Measurements from ENCODE around the gene ZBTB16.

Gene ZBTB16

DNA sequence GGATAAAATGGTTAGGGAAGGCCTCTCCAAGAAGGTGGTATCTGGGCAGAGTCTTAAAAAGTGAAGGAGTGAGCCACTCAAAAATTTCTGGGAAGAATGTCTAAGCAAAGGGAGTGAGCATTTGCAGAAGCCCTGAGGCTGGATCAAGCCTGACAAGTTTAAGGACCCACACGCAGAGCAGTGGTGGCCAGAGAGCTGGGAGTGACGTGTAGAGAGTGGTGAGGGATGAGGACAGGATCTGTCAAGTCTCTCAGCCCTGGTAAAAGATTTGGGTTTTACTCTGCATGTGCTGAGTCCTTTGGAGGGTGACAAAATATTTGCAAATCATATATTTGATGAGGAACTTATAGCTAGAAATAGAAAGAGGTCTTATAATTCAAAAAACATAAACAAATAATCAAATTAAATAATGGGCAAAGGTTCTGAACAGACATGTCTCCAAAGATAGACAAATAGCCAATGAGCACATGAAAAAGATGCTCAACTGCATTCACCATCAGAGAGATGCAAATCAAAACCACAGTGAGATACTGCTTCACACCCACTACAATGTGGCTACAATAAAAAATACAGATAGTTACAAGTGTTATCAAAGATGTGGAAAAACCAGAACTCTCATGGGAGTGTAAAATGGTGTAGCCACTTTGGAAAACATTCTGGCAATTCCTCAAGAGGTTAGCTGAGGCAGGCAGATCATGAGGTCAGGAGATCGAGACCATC, 129.5 kb downstream of the ZBTB16 start:
- no peak for DNase-seq (ENCODE audit: low read depth)

DNA sequence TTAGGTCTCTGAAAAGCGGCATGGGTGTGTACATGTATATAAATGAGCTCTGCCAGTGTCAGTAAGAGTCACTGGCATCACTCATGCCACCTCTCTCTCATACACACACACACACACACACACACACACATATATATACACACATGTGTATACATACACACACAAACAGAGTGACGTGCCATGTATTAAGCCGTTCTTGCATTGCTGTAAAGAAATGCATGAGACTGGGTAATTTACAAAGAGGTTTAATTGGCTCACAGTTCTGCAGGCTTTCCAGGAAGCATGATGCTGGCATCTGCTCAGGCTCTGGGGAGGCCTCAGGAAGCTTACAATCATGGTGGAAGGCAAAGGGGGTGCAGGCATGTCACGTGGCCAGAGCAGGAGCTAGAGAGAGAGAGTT, 131.1 kb downstream of the ZBTB16 start:
- DNase-seq (ENCODE audit: low read depth) = no peak

DNA sequence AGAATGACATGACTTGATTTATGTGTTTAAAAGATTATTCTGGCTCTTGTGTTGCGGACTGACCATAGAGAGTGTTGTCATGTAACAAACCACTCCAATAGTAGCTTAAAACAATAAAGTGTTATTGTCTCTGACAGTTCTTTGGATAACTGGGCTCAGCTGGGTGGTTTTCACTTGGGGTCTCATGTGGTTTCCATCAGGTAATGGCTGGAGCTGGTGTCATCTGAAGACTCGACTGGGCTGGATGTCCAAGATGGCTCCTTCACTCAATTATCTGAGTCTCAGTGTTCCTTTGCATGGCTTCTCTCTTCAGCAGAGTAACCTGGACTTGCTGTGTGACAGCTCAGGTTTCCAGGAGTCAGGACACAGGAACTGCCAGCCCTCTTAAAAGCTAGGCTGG, 132.4 kb downstream of the ZBTB16 start:
- no peak for DNase-seq (ENCODE audit: low read depth)

DNA sequence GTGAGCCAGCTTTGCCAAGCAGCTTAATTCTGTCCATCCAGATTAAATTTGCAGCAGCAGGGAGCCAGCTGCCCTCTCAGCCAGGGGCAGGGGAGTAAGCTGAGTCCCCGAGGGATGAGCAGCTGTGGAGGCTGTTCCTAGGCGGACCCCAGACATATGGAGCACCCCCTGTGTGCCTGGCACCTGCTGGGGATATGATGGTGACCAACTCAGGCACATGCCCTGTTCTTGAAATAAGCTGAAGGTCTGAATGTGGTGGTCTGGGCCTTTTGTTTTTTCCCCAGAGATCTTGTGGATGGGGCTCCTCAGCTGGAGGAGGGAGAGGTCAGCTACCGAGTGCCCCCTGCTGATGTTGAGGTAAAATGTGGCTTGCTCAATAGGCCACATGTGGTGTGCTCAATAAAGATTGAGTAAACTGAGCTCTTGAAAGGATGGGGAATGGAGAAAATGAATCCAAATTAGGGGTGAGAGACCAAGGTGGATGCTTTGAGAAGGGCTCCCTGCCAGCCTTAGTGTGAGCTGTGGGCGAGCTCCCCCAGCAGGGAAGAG, 133.4 kb downstream of the ZBTB16 start:
- no peak for DNase-seq (ENCODE audit: low read depth)

DNA sequence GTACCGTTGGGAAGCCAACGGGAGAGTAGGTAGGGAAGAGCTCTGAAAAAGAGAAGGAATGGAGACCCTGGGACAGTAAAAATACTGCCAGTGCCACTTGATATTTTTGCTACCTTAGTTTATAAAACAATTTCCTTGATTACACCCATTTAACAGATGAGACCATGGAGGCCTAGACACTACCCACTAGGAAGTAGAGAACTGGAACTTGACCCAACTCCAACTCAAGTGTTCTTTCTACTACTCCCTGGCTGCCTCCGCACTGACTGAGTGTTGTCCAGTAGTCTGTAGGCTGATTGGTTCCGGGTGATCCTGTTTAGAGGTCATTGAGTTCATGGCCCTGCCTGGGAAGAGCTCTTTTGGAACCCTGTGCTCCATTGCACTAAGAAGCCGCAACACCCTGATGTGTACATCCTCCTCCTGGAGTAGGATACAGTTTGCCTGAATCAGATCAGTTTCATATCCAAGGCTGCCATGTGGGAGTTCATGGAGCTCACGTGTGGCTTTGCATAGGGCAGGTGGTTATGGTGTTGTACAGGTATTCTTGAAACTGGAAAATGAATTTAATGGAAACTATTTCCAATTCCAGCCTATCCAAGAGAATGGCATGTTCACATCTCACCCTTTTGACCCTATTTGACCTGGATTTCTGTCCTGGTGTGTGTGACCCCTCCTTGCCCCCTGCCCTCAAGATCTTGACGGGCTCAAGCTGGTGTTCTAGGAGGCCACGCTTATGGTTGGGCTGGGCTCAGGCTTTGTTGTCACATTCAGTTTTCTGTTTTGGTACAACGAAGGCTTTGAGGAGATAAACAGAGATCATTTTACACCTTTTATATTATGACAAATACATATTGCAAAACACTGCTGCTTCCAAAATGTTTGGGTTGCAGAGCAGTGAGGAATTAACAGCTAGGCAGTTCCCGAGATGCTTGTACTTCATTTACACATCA, 134.5 kb downstream of the ZBTB16 start:
- no peak for DNase-seq (ENCODE audit: low read depth)

DNA sequence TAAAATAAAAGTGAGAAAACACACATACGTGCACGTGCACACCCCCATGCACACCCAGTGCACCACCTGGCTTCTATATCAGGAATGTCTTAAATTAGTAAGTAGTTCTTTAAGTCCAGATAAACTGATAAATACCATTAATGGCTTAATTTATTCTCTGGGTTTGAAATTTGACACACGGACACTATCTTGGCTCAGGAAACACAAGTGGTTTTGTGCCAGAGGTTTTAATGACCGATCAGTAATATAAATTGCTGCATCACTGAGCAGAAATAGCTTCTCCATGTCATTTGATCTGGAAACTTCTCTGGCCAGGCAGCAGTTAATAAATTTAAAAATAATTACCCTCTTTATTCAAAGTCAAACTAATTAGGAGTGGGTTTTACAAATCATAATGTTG, 135.2 kb downstream of the ZBTB16 start:
- no peak for DNase-seq (ENCODE audit: low read depth)

DNA sequence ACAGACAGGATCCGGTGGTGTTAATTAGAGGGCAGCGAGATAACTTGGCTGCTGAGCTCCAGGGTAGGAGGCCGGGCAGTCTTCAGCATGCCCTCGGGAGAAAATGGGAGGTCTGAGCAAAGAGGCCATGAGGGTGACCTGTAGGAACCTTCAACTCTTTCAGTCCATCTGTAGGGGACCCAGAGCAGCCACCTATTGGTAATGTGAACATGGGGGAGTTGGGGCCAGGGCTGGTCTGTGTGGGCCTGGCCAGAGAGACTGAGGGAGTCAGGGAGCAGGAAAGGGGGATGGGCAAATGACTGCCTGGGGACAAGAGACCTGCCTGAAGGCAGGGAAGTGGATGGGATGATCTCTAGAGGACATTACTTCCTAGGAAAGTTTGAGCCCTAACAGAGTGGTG, 135.6 kb downstream of the ZBTB16 start:
- DNase-seq (ENCODE audit: low read depth) = no peak

DNA sequence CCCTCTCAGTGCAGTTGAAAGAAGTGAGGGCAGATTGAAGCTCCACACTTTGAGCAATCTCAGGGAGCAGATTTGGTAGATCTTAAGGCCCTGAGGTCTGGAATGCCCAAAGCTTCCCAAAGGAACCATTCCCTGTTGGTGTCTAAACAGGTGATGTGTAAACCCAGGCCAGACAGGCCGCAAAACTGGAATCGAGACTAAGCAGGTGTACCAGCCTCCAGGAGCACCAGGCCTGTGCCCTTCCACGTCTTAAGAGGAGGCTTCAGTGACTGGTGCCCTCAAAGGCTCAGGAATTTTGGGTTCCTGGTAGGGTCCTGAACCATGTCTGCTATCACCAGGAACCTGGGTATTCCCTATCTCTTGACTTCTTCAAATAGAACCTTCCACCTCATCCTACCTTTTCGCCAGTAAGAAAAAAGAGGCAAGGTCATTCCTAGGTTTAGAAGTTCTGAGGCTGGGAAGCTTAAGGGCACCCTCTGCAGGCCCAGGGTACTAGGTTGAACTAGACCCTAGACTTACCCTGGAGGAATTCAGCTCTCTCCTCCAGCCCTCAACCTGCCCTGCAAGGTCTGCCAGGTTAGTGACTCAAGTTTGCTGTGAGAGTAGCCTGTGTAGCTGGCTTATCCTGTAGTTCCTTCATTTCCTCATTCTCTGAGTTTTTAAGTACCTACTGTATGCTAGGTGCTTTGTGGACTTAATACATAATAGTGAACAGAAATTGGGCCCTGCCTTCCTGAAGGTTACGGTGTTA, 136.6 kb downstream of the ZBTB16 start:
- no peak for DNase-seq (ENCODE audit: low read depth)

DNA sequence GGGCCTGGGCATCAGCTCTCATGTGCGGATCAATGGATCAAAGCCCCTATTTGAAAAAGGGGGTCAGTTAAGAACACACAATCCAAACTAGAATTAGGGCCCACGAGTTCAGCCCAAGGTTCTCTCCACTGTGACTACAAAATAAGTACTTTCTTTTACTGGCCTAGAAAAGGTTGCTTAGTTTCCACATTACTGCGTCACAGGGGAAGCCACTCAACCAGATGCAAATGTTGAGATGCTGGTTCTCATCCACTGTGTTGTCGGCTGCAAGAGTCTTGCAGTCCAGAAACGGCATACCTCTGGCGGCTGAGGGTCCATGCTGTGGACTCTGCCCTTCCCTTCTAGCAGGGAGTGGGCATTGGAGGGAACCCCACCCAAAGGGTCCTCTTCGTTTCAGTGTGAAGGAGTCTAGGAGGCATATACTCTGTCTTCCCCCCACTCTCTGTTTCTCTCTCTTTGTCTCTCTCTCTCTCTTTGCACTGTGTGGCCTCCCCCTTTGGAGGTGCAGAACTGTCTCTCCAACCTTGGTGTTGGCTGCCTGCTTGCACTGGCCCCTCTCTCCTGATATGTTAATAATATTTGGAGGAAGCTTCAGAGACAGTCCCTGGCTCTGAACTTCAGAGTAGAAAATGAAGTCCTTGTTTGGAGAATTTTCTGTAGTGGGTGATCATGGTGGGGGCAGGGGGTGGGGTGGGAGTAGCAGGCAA, 137.6 kb downstream of the ZBTB16 start:
- no peak for DNase-seq (ENCODE audit: low read depth)

DNA sequence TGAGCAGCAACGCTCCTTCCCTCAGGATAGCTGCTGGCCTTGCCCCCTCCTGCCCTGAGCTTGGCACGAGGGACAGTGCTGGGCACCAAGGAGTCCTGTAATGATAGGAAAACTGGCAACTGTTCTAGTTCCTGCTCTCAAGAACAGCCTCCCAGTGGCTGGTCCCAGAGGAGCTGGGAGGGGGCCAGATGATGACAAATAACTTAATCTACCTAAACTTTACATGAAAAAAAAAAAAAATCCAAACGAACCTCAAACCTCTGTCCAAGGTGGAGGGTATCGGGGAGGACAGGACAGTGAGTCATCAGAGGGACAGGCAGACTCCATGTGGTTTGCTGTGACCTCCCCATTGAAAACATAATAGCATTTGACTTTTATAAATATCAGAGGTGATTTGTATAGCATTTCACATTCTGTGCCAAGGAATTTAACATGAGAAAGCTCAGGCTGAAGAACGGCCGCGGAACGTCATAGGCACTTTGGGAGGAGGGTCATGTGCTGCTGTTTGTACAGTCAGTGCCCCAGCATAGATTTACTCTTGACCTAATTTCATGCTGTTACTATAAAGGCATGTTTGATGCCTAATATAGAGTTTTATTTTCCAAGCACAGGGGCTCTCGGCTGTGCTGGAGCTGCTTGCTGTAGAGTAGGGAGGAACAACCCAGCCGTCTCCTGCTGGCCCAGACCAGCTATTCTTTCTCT, 138.4 kb downstream of the ZBTB16 start:
- DNase-seq (ENCODE audit: low read depth) = peak; percentile 6

DNA sequence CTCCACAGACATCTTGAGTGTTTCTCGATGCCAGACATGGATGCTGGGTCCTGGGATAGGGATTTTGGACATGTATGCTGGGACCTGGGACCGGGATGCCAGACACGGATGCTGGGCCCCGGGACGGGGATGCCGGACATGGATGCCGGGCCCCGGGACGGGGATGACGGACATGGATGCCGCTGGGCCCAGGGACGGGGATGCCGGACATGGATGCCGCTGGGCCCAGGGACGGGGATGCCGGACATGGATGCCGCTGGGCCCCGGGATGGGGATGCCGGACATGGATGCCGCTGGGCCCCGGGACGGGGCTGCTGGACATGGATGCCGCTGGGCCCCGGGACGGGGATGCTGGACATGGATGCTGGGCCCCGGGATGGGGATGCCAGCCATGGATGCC, 139.5 kb downstream of the ZBTB16 start:
- no peak for DNase-seq (ENCODE audit: low read depth)

DNA sequence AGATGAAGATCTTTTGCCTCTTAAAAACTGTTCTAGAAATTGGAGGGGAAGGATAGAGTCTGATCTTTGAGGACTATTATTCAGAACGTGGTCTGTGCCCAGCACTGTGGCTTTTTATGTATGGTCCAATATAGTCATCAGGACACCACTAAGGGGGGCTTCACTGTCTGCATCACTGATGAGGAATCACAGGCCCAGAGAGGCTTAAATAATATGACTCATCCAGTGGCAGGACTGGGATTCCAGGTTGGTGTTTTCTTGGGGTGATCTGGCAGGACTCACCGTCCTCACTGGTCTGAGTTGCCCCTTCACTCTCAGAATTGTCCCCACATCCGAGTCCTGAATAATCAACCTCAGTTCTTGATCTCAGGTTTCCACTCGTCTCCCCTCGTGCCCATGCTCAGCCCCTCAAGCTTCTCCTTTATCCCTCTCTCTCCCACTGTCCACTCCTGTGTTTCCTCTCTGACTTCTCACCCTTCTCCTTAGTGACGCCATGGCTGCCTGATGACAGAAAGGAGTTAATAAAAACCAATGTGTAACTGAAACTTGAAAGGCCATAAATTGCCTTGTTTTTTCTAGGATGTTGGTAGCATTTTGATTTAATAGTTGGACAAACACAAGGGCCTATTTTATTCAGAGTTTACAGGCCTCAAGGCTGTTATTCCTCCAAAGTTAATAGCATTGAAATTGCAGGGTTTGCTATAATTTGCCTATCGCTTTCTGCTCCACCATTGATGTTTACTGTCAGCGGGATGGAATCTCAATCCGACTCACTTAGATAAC, 141.0 kb downstream of the ZBTB16 start:
- DNase-seq (ENCODE audit: low read depth) = no peak

DNA sequence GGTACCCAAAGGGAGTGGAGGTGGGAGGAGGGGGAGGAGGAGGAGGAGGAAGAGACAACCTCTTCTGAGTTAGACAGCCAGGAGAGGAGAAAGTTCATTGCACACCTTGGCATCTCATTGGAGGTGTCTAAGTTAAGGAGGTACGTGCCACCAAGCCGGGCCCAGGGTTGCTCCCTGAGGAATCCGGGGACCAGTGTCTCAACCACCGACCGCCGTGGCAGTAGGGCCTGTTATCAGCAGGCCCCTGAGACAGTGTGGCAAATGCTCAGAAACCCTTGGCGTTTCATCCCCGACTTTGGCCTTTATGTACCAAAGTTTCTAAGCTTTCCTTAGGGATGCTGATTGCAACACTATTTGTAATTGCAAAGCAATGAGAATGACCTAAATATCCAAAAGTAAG, 141.7 kb downstream of the ZBTB16 start:
- no peak for DNase-seq (ENCODE audit: low read depth)

DNA sequence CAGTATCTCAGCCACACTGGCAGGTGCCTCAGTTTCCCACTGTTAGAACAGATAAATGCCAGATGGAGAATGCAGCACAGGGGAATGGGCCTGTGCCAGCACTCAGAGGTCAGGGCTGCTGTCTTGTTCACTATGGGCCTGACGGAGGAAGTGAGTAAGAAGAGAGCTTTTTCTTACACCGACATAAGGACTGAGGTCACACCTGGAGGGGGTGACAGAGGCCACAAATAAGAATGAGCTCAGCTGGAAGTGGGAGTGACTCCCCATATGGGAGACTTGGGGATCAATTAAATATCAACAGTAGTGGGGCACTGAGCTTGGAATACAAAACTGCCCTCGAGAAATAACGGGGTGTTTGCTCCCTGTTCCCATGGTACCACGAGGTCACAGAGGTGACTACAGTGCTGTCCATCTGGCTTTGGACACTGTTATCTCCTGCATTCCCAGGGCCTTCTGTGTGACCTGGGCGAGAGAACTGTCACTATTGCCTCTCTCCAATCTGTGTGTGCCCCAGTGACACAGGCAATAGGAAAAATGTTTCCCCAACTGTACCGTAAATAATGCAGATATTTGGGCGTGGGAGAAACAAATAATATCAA, 142.6 kb downstream of the ZBTB16 start:
- DNase-seq (ENCODE audit: low read depth) = no peak

DNA sequence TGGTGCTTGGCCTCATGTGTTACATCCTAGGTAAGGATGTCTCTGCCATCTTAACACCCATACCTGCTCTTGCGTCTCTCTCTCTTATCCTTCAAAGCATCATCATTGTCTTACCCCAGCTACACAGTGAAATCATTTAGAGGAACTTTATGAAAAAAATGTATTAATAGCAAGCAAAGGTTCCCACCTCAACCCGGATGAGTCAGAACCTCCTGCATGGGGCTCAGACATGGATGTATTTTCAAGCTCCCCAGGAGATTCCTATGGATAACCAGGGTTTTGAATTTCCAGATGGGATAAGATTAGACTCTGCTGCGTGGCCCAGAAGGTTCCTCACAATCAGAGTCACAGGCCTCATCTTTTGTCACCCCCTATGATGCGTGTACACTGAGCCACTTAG, 147.6 kb downstream of the ZBTB16 start:
- DNase-seq (ENCODE audit: low read depth) = no peak

DNA sequence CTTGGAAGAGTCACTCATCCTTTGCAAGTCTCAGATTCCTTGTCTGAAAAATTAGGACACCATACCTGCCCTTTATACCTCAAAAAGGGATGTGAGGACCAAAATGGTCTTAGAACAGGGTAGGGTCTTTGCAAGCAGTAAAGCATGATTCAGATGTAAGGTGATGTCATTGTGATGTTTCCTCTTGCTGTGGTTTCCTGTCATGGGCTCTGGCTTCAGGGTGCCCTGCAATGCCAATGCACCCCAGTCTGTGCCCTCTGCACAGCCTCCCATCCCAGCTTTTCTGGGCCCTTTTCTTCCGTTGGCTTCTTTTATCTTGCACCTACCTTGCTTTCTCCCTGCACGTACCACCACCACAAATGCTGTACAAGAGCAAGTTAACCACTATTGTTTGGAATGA, 148.9 kb downstream of the ZBTB16 start:
- no peak for DNase-seq (ENCODE audit: low read depth)

DNA sequence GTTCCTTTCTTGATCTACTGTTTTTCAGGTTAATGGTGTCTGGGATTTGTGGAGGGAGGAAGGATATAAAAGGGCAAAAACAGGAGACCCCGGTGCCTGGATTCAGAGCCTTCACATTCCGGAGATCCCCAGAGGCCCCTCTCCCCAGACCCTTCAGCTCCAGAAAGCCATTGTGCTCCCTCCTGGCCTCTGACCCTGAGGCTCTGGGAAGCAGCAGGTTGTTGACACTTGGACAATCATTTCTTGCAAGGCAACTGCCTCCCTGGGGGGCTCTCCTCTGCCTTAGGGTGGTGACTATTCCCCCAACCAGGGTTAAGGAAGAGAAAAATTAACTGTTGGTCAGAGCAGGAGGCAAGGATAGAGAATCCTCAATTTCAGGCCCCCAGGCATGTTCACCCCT, 149.8 kb downstream of the ZBTB16 start:
- no peak for DNase-seq (ENCODE audit: low read depth)

DNA sequence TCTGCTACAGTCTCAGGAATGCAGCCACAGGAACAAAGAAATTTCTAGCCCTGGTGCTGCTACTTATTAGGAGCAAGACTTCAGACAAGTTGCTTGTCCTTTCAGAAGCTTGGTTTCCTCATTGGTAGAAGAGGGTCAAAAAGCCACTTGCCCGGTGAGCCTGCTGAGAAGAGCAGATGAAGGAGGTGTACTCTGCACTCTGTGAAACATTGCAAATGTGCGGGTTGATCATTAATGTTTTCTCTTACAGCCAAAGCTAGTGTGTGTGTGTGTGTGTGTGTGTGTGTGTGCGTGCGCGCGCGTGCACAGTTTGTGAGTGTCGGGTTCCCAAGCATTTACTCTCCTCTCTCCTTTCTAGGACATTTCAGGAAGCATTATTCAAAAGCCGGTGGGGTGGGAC, 150.4 kb downstream of the ZBTB16 start:
- DNase-seq (ENCODE audit: low read depth) = no peak

DNA sequence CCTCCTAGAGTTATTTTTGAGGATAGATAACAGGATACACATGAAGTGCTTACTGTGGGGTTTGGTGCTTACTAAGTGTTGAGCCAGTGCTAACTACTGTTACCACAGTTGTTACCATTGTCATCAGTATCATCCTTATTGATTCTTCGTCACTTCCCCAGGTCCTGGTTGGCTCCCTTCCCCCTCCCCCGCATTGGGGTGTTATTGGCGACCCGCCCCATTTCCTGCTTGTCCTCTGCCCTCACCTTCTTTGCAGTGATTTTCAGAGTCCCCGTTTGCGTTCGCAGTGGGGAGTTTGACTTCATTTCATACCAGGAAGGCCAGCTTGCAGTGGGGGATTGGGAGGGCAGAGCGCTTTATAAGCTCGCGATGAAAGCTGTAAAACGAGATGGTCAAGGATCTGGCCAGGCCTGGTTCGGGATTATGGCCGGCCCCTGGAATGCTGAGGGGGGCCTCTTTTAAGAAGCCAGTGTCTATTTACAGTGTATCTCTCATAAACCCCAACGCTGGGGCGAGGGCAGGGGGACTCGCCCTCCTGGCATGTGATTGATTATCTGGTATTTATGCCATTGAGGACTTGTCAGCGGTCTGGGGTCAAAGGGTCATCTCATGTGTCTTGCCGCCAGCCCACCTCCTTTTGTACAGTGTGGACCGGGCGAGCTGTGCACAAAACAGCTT, 152.1 kb downstream of the ZBTB16 start:
- DNase-seq (ENCODE audit: low read depth) = no peak
